Liver (tissue), 9 donors: ENCODE results near the gene LY6G6C. TPM values are rescaled to one million over a fixed set of nuclear protein-coding genes. Genes with fewer than 3 reads are reported as not detected.

Experiments
- DNase-seq: peaks from one replicate; pipeline ENCODE4 v3.0.0-alpha.2; 2017; ENCODE audit warnings: low spot score
- H3K27ac ChIP-seq, 2 donors: one replicate each; pipeline ENCODE4 v1.7.0; 2013; ENCODE audit warnings: inconsistent platforms in 2 of 2, low read length in 2 of 2, control low read depth in 1 of 2, low read depth in 1 of 2, mild to moderate bottlenecking in 1 of 2
- H3K27me3 ChIP-seq, 4 donors: one replicate each; pipeline versions ENCODE4 v1.6.1 to v1.7.0; 2013; ENCODE audit warnings: low read length in 3 of 4, inconsistent platforms in 1 of 4, mild to moderate bottlenecking in 1 of 4, moderate library complexity in 1 of 4; ENCODE audit not compliant: control insufficient read depth in 4 of 4, insufficient read depth in 4 of 4
- H3K36me3 ChIP-seq, 4 donors: one replicate each; pipeline versions ENCODE4 v1.6.1 to v1.7.0; 2013; ENCODE audit warnings: low read length in 3 of 4, mild to moderate bottlenecking in 3 of 4, low read depth in 1 of 4, moderate library complexity in 1 of 4; ENCODE audit not compliant: control insufficient read depth in 4 of 4, insufficient read depth in 3 of 4
- H3K4me1 ChIP-seq, 4 donors: one replicate each; pipeline versions ENCODE4 v1.6.1 to v1.7.0; 2013; ENCODE audit warnings: low read length in 3 of 4, mild to moderate bottlenecking in 3 of 4, moderate library complexity in 1 of 4; ENCODE audit not compliant: control insufficient read depth in 4 of 4, insufficient read depth in 4 of 4
- H3K4me3 ChIP-seq, 3 donors: one replicate each; pipeline versions ENCODE4 v1.6.1 to v1.7.0; 2013; ENCODE audit warnings: low read length in 3 of 3, control low read depth in 1 of 3, low read depth in 1 of 3, mild to moderate bottlenecking in 1 of 3
- H3K9ac ChIP-seq, 2 donors: one replicate each; pipeline ENCODE4 v1.7.0; 2013; ENCODE audit warnings: low read length in 2 of 2, mild to moderate bottlenecking in 2 of 2, moderate library complexity in 2 of 2, control low read depth in 1 of 2, low read depth in 1 of 2
- H3K9me3 ChIP-seq, 4 donors: one replicate each; pipeline versions ENCODE4 v1.6.1 to v1.7.0; 2013; ENCODE audit warnings: low read length in 3 of 4; ENCODE audit not compliant: control insufficient read depth in 4 of 4
- CTCF ChIP-seq: fragments of 150-350 bp; IDR thresholded peaks from 2 replicates; pipeline ENCODE4 v1.5.1; 2017; ENCODE audit warnings: improper control_type of control experiment, low read depth, low read length; ENCODE audit not compliant: missing input control
- EGR1 ChIP-seq, 2 donors: IDR thresholded peaks; 2 replicates each; pipeline ENCODE4 v1.6.1; 2016 to 2018; ENCODE audit warnings: antibody characterized with exemption in 2 of 2, low read depth in 2 of 2
- FOXA1 ChIP-seq: IDR thresholded peaks from 2 replicates; pipeline ENCODE4 v1.6.1; 2016; ENCODE audit warnings: antibody characterized with exemption
- FOXA2 ChIP-seq: IDR thresholded peaks from 2 replicates; pipeline ENCODE4 v1.6.1; 2016; ENCODE audit warnings: antibody characterized with exemption
- GABPA ChIP-seq, 2 donors: IDR thresholded peaks in 1 of 2; conservative IDR thresholded peaks in 1 of 2; 2 replicates each; pipeline ENCODE4 v1.6.1; 2016; ENCODE audit warnings: antibody characterized with exemption in 2 of 2, mild to moderate bottlenecking in 1 of 2, moderate library complexity in 1 of 2
- HNF4A ChIP-seq, 2 donors: conservative IDR thresholded peaks; 2 replicates each; pipeline ENCODE4 v1.6.1; 2016; ENCODE audit warnings: antibody characterized with exemption in 2 of 2, mild to moderate bottlenecking in 2 of 2
- HNF4G ChIP-seq: IDR thresholded peaks from 2 replicates; pipeline ENCODE4 v1.6.1; 2016; ENCODE audit warnings: antibody characterized with exemption
- MAX ChIP-seq: IDR thresholded peaks from 2 replicates; pipeline ENCODE4 v1.6.1; 2016; ENCODE audit warnings: antibody characterized with exemption
- NR2F2 ChIP-seq: IDR thresholded peaks from 2 replicates; pipeline ENCODE4 v1.6.1; 2016; ENCODE audit warnings: antibody characterized with exemption
- RAD21 ChIP-seq, 2 donors: IDR thresholded peaks; 2 replicates each; pipeline ENCODE4 v1.6.1; 2016; ENCODE audit warnings: antibody characterized with exemption in 2 of 2, mild to moderate bottlenecking in 2 of 2
- REST ChIP-seq: IDR thresholded peaks from 2 replicates; pipeline ENCODE4 v1.6.1; 2016; ENCODE audit warnings: antibody characterized with exemption, mild to moderate bottlenecking
- RXRA ChIP-seq, 2 donors: IDR thresholded peaks; 2 replicates each; pipeline ENCODE4 v1.6.1; 2017 to 2018; ENCODE audit warnings: antibody characterized with exemption in 2 of 2, mild to moderate bottlenecking in 1 of 2
- YY1 ChIP-seq: IDR thresholded peaks from 2 replicates; pipeline ENCODE4 v1.6.1; 2016; ENCODE audit warnings: antibody characterized with exemption, mild to moderate bottlenecking
- ZBTB33 ChIP-seq: IDR thresholded peaks from 2 replicates; pipeline ENCODE4 v1.6.1; 2016; ENCODE audit warnings: antibody characterized with exemption
- WGBS: extraction: QIAGEN DNeasy Blood & Tissue Kit; methylation state at CpG from one replicate; pipeline ENCODE4 v1.1.7; 2013; 5-methylcytosine and 5-hydroxymethylcytosine counted together
- polyA plus RNA-seq, 2 donors: library from polyadenylated mRNA; stranded (reverse) in 1 of 2; unstranded in 1 of 2; fragments of 200-250 nt in 1 of 2; fragments of >200 nt in 1 of 2; fragmentation: Nextera tagmentation in 1 of 2; extraction: Ambion mirVana in 1 of 2; gene quantifications; one replicate each; pipeline versions ENCODE4 v1.2.1 to v1.2.3, GENCODE V29; 2013 to 2015
- total RNA-seq, 2 donors: library from RNA; depleted of rRNA; stranded (reverse); fragments of >200 nt; gene quantifications; one replicate each; pipeline ENCODE4 v1.2.3, GENCODE V29; 2014
- donor health status: healthy.
- donor health status: healthy.
- donor health status: healthy.
- donor health status: healthy.
- donor health status: healthy.

LY6G6C gene
- total and polyA plus RNA-seq, 4 donors: not detected

GRCh38 chr6:31769684-31770371 lies 48.3 kb upstream of the LY6G6C start:
- H3K4me1 ChIP-seq: peaks cover 0 to 7% (median 4%) of the 10 kb centered on the region in 4 donors
- no peaks in the 10 kb centered on the region for H3K9me3 ChIP-seq
- H3K9ac ChIP-seq: no peak overlapping the region
- WGBS: 48% methylated on average over 12 of the region's 12 CpGs
- TF ChIP-seq GABPA (IDR thresholded peaks at IDR 0.05 in 1 of 2, conservative IDR thresholded peaks at IDR 0.05 in 1 of 2) (no peak), MAX (no peak), CTCF (peak; percentile 92), REST (no peak), RAD21 (IDR thresholded peaks at IDR 0.05) (peak; percentile 92 to 97), NR2F2 (no peak), YY1 (no peak), HNF4A (conservative IDR thresholded peaks at IDR 0.05) (no peak), FOXA1 (no peak), RXRA (IDR thresholded peaks at IDR 0.05) (peak in 1 of 2 donors; percentile 24), HNF4G (no peak), FOXA2 (no peak)
- H3K4me3 ChIP-seq: no peak overlapping the region
- H3K27me3 ChIP-seq: no peaks in the 10 kb centered on the region
- H3K36me3 ChIP-seq: no peaks in the 10 kb centered on the region
- DNase-seq: peak; percentile 93
- no peak overlapping the region for H3K27ac ChIP-seq

- WGBS: 88% methylated on average over 18 of the region's 18 CpGs
- Histone ChIP-seq H3K27ac (peak overlapping the region in 1 of 2 donors; percentile 17), H3K4me3 (no peak overlapping the region), H3K27me3 (no peaks in the 10 kb centered on the region), H3K36me3 (no peaks in the 10 kb centered on the region), H3K9ac (no peak overlapping the region), H3K9me3 (no peaks in the 10 kb centered on the region), H3K4me1 (peaks cover 0 to 7% (median 4%) of the 10 kb centered on the region in 4 donors)
- no peak for DNase-seq
- TF ChIP-seq FOXA2 (no peak), HNF4A (conservative IDR thresholded peaks at IDR 0.05) (no peak), GABPA (IDR thresholded peaks at IDR 0.05 in 1 of 2, conservative IDR thresholded peaks at IDR 0.05 in 1 of 2) (no peak), RAD21 (IDR thresholded peaks at IDR 0.05) (no peak), ZBTB33 (no peak), REST (no peak), FOXA1 (no peak), YY1 (no peak), NR2F2 (no peak), EGR1 (IDR thresholded peaks at IDR 0.05; ENCODE audit: low read depth in 2 of 2) (no peak), CTCF (no peak), RXRA (IDR thresholded peaks at IDR 0.05) (no peak)
Measured at GRCh38 chr6:31768363-31769257, 47.1 kb upstream of the LY6G6C start.
